ENCODE data around the gene TBXAS1.

- TF ChIP-seq CTCF (conservative IDR thresholded peaks at IDR 0.05; ENCODE audit: low read depth in 2 of 2) (no peak), EZH2 (IDR thresholded peaks at IDR 0.05; ENCODE audit: low read depth, unreplicated experiment) (no peak), POLR2AphosphoS5 (IDR thresholded peaks at IDR 0.05; ENCODE audit: low read depth) (no peak), ZNF331 (CRISPR knock-in tag; IDR thresholded peaks at IDR 0.05; ENCODE audit: low read depth) (no peak), EZH2phosphoT487 (IDR thresholded peaks at IDR 0.05; ENCODE audit: unreplicated experiment) (no peak), STAT1 (IDR thresholded peaks at IDR 0.05; ENCODE audit: unreplicated experiment) (no peak), ETS1 (IDR thresholded peaks at IDR 0.05) (no peak)
- TF ChIP-seq, protein P1, sequence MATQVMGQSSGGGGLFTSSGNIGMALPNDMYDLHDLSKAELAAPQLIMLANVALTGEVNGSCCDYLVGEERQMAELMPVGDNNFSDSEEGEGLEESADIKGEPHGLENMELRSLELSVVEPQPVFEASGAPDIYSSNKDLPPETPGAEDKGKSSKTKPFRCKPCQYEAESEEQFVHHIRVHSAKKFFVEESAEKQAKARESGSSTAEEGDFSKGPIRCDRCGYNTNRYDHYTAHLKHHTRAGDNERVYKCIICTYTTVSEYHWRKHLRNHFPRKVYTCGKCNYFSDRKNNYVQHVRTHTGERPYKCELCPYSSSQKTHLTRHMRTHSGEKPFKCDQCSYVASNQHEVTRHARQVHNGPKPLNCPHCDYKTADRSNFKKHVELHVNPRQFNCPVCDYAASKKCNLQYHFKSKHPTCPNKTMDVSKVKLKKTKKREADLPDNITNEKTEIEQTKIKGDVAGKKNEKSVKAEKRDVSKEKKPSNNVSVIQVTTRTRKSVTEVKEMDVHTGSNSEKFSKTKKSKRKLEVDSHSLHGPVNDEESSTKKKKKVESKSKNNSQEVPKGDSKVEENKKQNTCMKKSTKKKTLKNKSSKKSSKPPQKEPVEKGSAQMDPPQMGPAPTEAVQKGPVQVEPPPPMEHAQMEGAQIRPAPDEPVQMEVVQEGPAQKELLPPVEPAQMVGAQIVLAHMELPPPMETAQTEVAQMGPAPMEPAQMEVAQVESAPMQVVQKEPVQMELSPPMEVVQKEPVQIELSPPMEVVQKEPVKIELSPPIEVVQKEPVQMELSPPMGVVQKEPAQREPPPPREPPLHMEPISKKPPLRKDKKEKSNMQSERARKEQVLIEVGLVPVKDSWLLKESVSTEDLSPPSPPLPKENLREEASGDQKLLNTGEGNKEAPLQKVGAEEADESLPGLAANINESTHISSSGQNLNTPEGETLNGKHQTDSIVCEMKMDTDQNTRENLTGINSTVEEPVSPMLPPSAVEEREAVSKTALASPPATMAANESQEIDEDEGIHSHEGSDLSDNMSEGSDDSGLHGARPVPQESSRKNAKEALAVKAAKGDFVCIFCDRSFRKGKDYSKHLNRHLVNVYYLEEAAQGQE (IDR thresholded peaks at IDR 0.05; ENCODE audit: unreplicated experiment), result no peak
- TF ChIP-seq, protein P2, sequence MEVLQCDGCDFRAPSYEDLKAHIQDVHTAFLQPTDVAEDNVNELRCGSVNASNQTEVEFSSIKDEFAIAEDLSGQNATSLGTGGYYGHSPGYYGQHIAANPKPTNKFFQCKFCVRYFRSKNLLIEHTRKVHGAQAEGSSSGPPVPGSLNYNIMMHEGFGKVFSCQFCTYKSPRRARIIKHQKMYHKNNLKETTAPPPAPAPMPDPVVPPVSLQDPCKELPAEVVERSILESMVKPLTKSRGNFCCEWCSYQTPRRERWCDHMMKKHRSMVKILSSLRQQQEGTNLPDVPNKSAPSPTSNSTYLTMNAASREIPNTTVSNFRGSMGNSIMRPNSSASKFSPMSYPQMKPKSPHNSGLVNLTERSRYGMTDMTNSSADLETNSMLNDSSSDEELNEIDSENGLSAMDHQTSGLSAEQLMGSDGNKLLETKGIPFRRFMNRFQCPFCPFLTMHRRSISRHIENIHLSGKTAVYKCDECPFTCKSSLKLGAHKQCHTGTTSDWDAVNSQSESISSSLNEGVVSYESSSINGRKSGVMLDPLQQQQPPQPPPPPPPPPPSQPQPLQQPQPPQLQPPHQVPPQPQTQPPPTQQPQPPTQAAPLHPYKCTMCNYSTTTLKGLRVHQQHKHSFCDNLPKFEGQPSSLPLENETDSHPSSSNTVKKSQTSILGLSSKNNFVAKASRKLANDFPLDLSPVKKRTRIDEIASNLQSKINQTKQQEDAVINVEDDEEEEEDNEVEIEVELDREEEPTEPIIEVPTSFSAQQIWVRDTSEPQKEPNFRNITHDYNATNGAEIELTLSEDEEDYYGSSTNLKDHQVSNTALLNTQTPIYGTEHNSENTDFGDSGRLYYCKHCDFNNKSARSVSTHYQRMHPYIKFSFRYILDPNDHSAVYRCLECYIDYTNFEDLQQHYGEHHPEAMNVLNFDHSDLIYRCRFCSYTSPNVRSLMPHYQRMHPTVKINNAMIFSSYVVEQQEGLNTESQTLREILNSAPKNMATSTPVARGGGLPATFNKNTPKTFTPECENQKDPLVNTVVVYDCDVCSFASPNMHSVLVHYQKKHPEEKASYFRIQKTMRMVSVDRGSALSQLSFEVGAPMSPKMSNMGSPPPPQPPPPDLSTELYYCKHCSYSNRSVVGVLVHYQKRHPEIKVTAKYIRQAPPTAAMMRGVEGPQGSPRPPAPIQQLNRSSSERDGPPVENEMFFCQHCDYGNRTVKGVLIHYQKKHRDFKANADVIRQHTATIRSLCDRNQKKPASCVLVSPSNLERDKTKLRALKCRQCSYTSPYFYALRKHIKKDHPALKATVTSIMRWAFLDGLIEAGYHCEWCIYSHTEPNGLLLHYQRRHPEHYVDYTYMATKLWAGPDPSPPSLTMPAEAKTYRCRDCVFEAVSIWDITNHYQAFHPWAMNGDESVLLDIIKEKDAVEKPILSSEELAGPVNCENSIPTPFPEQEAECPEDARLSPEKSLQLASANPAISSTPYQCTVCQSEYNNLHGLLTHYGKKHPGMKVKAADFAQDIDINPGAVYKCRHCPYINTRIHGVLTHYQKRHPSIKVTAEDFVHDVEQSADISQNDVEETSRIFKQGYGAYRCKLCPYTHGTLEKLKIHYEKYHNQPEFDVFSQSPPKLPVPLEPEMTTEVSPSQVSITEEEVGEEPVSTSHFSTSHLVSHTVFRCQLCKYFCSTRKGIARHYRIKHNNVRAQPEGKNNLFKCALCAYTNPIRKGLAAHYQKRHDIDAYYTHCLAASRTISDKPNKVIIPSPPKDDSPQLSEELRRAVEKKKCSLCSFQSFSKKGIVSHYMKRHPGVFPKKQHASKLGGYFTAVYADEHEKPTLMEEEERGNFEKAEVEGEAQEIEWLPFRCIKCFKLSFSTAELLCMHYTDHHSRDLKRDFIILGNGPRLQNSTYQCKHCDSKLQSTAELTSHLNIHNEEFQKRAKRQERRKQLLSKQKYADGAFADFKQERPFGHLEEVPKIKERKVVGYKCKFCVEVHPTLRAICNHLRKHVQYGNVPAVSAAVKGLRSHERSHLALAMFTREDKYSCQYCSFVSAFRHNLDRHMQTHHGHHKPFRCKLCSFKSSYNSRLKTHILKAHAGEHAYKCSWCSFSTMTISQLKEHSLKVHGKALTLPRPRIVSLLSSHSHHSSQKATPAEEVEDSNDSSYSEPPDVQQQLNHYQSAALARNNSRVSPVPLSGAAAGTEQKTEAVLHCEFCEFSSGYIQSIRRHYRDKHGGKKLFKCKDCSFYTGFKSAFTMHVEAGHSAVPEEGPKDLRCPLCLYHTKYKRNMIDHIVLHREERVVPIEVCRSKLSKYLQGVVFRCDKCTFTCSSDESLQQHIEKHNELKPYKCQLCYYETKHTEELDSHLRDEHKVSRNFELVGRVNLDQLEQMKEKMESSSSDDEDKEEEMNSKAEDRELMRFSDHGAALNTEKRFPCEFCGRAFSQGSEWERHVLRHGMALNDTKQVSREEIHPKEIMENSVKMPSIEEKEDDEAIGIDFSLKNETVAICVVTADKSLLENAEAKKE (CRISPR knock-in tag; IDR thresholded peaks at IDR 0.05), result no peak
Observed at GRCh38 chr7:139782932-139783331, 46.1 kb upstream of the TBXAS1 start.
